ENCODE data around the gene P2RY14. TPM values are rescaled to one million over a fixed set of nuclear protein-coding genes. Genes with fewer than 3 reads are reported as not detected.

The P2RY14 gene
- total RNA-seq, 1 experiment from 2014 or later = not detected

GRCh38 chr3:151218136-151218535 lies 60.2 kb downstream of the P2RY14 start:
- Mint-ChIP-seq H3K9me3 (peaks cover 33% of the 10 kb centered on the region), H3K4me1 (peaks cover 17% of the 10 kb centered on the region), H3K27me3 (ENCODE audit: low read depth) (no peaks in the 10 kb centered on the region; the same call in 1 of the 2 replicates), H3K36me3 (peaks cover 38% of the 10 kb centered on the region), H3K4me3 (no peak overlapping the region), H3K27ac (no peak overlapping the region)
- DNase-seq (ENCODE audit: low spot score) (no peak), ATAC-seq (no peak)
- TF ChIP-seq TEAD4 (CRISPR knock-in tag; IDR thresholded peaks at IDR 0.05) = no peak
- no peak for TF ChIP-seq ESRRA (CRISPR knock-in tag; IDR thresholded peaks at IDR 0.05; ENCODE audit: borderline replicate concordance)
- CTCF ChIA-PET = no interaction called here
- POLR2A ChIA-PET = no interaction called here

- Mint-ChIP-seq H3K27me3 (ENCODE audit: low read depth) (no peaks in the 10 kb centered on the region; the same call in 1 of the 2 replicates), H3K4me1 (peaks cover 17% of the 10 kb centered on the region), H3K9me3 (peaks cover 21% of the 10 kb centered on the region), H3K4me3 (no peak overlapping the region), H3K27ac (peak overlapping the region; percentile 9; the same call in 1 of the 2 replicates), H3K36me3 (peaks cover 27% of the 10 kb centered on the region)
- ChIA-PET CTCF (no interaction called here), POLR2A (no interaction called here)
- TF ChIP-seq RORB (CRISPR knock-in tag; IDR thresholded peaks at IDR 0.05) = no peak
- TF ChIP-seq PREB (CRISPR knock-in tag; IDR thresholded peaks at IDR 0.05; ENCODE audit: borderline replicate concordance) = no peak
- TF ChIP-seq SOX15 (CRISPR knock-in tag; IDR thresholded peaks at IDR 0.05) = no peak
- TF ChIP-seq ZNF532 (CRISPR knock-in tag; IDR thresholded peaks at IDR 0.05; ENCODE audit: borderline replicate concordance) = no peak
- TF ChIP-seq GRHL2 (CRISPR knock-in tag; IDR thresholded peaks at IDR 0.05; ENCODE audit: insufficient replicate concordance, severe bottlenecking) = no peak
- no peak for TF ChIP-seq TCF7 (CRISPR knock-in tag; IDR thresholded peaks at IDR 0.05; ENCODE audit: low read depth)
- TF ChIP-seq ZNF138 (CRISPR knock-in tag; conservative IDR thresholded peaks at IDR 0.05) = no peak
- DNase-seq (ENCODE audit: low spot score) (no peak), ATAC-seq (peak; percentile 58)
These were observed 61.4 kb downstream of the P2RY14 start for GRCh38 chr3:151216641-151217607.

- POLR2A ChIA-PET = no interaction called here
- no peak for DNase-seq (ENCODE audit: low spot score)
- no peak overlapping the region for H3K4me3 Mint-ChIP-seq
- H3K27me3 Mint-ChIP-seq (ENCODE audit: low read depth) = no peaks in the 10 kb centered on the region
- 0 out of 2 replicates have a peak, but pooled peaks cover 2% of the 10 kb centered on the region for H3K36me3 Mint-ChIP-seq
- no peaks in the 10 kb centered on the region for H3K9me3 Mint-ChIP-seq
- H3K27ac Mint-ChIP-seq = no peak overlapping the region
- CTCF ChIA-PET = interaction anchor here (0.8 to 1.0 kb wide), 2 partner anchors 58 to 296 kb away, joined by 3 read pairs; no protein-coding TSS in a partner anchor
- H3K4me1 Mint-ChIP-seq = peaks cover 26% of the 10 kb centered on the region
- ATAC-seq = peak; percentile 79
- TF ChIP-seq SMAD4 (CRISPR knock-in tag; IDR thresholded peaks at IDR 0.05) (no peak), ERG (CRISPR knock-in tag; IDR thresholded peaks at IDR 0.05) (no peak), GRHL2 (CRISPR knock-in tag; IDR thresholded peaks at IDR 0.05; ENCODE audit: insufficient replicate concordance, severe bottlenecking) (no peak), USF2 (CRISPR knock-in tag; IDR thresholded peaks at IDR 0.05) (no peak), JAZF1 (CRISPR knock-in tag; IDR thresholded peaks at IDR 0.05) (no peak), TEAD1 (CRISPR knock-in tag; IDR thresholded peaks at IDR 0.05) (no peak), PREB (CRISPR knock-in tag; IDR thresholded peaks at IDR 0.05; ENCODE audit: borderline replicate concordance) (no peak), ZNF263 (CRISPR knock-in tag; IDR thresholded peaks at IDR 0.05; ENCODE audit: low read depth) (no peak), CREB1 (CRISPR knock-in tag; IDR thresholded peaks at IDR 0.05) (no peak), AR (CRISPR knock-in tag; IDR thresholded peaks at IDR 0.05) (no peak), ATF3 (CRISPR knock-in tag; conservative IDR thresholded peaks at IDR 0.05) (no peak)
These were observed 63.9 kb downstream of the P2RY14 start for GRCh38 chr3:151214459-151214858.
